Liver (tissue), 3 donors: Measurements from ENCODE around the gene CARMIL1.

Source experiments
- FOXA1 ChIP-seq: IDR thresholded peaks from 2 replicates; pipeline ENCODE4 v1.6.1; 2016; ENCODE audit warnings: antibody characterized with exemption
- GABPA ChIP-seq, 2 donors: IDR thresholded peaks in 1 of 2; conservative IDR thresholded peaks in 1 of 2; 2 replicates each; pipeline ENCODE4 v1.6.1; 2016; ENCODE audit warnings: antibody characterized with exemption in 2 of 2, mild to moderate bottlenecking in 1 of 2, moderate library complexity in 1 of 2
- HNF4A ChIP-seq, 2 donors: conservative IDR thresholded peaks; 2 replicates each; pipeline ENCODE4 v1.6.1; 2016; ENCODE audit warnings: antibody characterized with exemption in 2 of 2, mild to moderate bottlenecking in 2 of 2
- HNF4G ChIP-seq: IDR thresholded peaks from 2 replicates; pipeline ENCODE4 v1.6.1; 2016; ENCODE audit warnings: antibody characterized with exemption
- NR2F2 ChIP-seq: IDR thresholded peaks from 2 replicates; pipeline ENCODE4 v1.6.1; 2016; ENCODE audit warnings: antibody characterized with exemption
- RAD21 ChIP-seq, 2 donors: IDR thresholded peaks; 2 replicates each; pipeline ENCODE4 v1.6.1; 2016; ENCODE audit warnings: antibody characterized with exemption in 2 of 2, mild to moderate bottlenecking in 2 of 2
- REST ChIP-seq: IDR thresholded peaks from 2 replicates; pipeline ENCODE4 v1.6.1; 2016; ENCODE audit warnings: antibody characterized with exemption, mild to moderate bottlenecking
- RXRA ChIP-seq, 2 donors: IDR thresholded peaks; 2 replicates each; pipeline ENCODE4 v1.6.1; 2017 to 2018; ENCODE audit warnings: antibody characterized with exemption in 2 of 2, mild to moderate bottlenecking in 1 of 2
- SP1 ChIP-seq: IDR thresholded peaks from 2 replicates; pipeline ENCODE4 v1.6.1; 2018; ENCODE audit warnings: antibody characterized with exemption, mild to moderate bottlenecking
- YY1 ChIP-seq: IDR thresholded peaks from 2 replicates; pipeline ENCODE4 v1.6.1; 2016; ENCODE audit warnings: antibody characterized with exemption, mild to moderate bottlenecking
- TF ChIP-seq, protein P1 (sequence below): IDR thresholded peaks from 2 replicates; pipeline ENCODE4 v1.6.1; 2016; ENCODE audit warnings: antibody characterized with exemption
- TF ChIP-seq, protein P2 (sequence below): fragments of 150-350 bp; IDR thresholded peaks from 2 replicates; pipeline ENCODE4 v1.5.1; 2017; ENCODE audit warnings: improper control_type of control experiment, low read depth, low read length; ENCODE audit not compliant: missing input control
- TF ChIP-seq, protein P3 (sequence below): IDR thresholded peaks from 2 replicates; pipeline ENCODE4 v1.6.1; 2016; ENCODE audit warnings: antibody characterized with exemption
- donor health status: healthy.
- donor health status: healthy.

GRCh38 chr6:25456249-25457040 lies 177.3 kb downstream of the CARMIL1 start:
- TF ChIP-seq, protein P1, sequence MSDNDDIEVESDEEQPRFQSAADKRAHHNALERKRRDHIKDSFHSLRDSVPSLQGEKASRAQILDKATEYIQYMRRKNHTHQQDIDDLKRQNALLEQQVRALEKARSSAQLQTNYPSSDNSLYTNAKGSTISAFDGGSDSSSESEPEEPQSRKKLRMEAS = no peak
- TF ChIP-seq, protein P2, sequence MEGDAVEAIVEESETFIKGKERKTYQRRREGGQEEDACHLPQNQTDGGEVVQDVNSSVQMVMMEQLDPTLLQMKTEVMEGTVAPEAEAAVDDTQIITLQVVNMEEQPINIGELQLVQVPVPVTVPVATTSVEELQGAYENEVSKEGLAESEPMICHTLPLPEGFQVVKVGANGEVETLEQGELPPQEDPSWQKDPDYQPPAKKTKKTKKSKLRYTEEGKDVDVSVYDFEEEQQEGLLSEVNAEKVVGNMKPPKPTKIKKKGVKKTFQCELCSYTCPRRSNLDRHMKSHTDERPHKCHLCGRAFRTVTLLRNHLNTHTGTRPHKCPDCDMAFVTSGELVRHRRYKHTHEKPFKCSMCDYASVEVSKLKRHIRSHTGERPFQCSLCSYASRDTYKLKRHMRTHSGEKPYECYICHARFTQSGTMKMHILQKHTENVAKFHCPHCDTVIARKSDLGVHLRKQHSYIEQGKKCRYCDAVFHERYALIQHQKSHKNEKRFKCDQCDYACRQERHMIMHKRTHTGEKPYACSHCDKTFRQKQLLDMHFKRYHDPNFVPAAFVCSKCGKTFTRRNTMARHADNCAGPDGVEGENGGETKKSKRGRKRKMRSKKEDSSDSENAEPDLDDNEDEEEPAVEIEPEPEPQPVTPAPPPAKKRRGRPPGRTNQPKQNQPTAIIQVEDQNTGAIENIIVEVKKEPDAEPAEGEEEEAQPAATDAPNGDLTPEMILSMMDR = no peak
- TF ChIP-seq HNF4A (conservative IDR thresholded peaks at IDR 0.05) (no peak), RAD21 (IDR thresholded peaks at IDR 0.05) (no peak), GABPA (IDR thresholded peaks at IDR 0.05 in 1 of 2, conservative IDR thresholded peaks at IDR 0.05 in 1 of 2) (no peak), REST (no peak), YY1 (no peak), RXRA (IDR thresholded peaks at IDR 0.05) (no peak), SP1 (no peak), NR2F2 (no peak), FOXA1 (no peak), HNF4G (no peak)
- TF ChIP-seq, protein P3, sequence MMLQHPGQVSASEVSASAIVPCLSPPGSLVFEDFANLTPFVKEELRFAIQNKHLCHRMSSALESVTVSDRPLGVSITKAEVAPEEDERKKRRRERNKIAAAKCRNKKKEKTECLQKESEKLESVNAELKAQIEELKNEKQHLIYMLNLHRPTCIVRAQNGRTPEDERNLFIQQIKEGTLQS = no peak
